HFFc6 (cell line): ENCODE measurements around the gene DDR1. TPM values are rescaled to one million over a fixed set of nuclear protein-coding genes. Genes with fewer than 3 reads are reported as not detected.

Experiments used
- DNase-seq: peaks from one replicate; pipeline ENCODE4 v3.0.0-alpha.2; 2018
- H3K27ac Mint-ChIP-seq: 2 replicates; pipeline ENCODE4 v1.8.0; 2020; ENCODE audit warnings: mild to moderate bottlenecking, mixed read lengths
- H3K27me3 Mint-ChIP-seq: 2 replicates; pipeline ENCODE4 v1.8.0; 2021; ENCODE audit warnings: mild to moderate bottlenecking, moderate library complexity, mixed read lengths; ENCODE audit not compliant: insufficient read depth
- H3K36me3 Mint-ChIP-seq: 2 replicates; pipeline ENCODE4 v1.8.0; 2021; ENCODE audit warnings: low read depth, mixed read lengths
- H3K4me1 Mint-ChIP-seq: 2 replicates; pipeline ENCODE4 v1.8.0; 2020; ENCODE audit warnings: low read depth, mixed read lengths
- H3K4me3 Mint-ChIP-seq: 2 replicates; pipeline ENCODE4 v1.8.0; 2020; ENCODE audit warnings: mild to moderate bottlenecking, moderate library complexity, mixed read lengths
- H3K9me3 Mint-ChIP-seq: 2 replicates; pipeline ENCODE4 v1.8.0; 2020; ENCODE audit warnings: mild to moderate bottlenecking, mixed read lengths
- CTCF ChIP-seq: fragments of 200-600 bp; sonication (generic); IDR thresholded peaks from 2 replicates; pipeline ENCODE4 v1.5.0; 2021; ENCODE audit warnings: antibody characterized with exemption, mild to moderate bottlenecking
- total RNA-seq, 6 experiments: library from RNA; stranded (reverse); fragmentation: NEBNext Ultra II Directional; extraction: Animal tissue kit (Norgen Biotek cat#: 25700); gene quantifications; 2 replicates in 1 of 6; 3 replicates in 5 of 6; pipeline ENCODE4 v1.2.3, GENCODE V29; 2021

DDR1 gene
- total RNA-seq, 6 experiments from 2014 or later, result 28.0 to 42.5 (median 31.6) TPM

- no peaks in the 10 kb centered on the region; the same call in none of the 2 replicates for H3K36me3 Mint-ChIP-seq
- no peaks in the 10 kb centered on the region for H3K27me3 Mint-ChIP-seq
- H3K4me1 Mint-ChIP-seq, result peaks cover 53% of the 10 kb centered on the region
- H3K27ac Mint-ChIP-seq, result peak overlapping the region; percentile 68
- H3K4me3 Mint-ChIP-seq, result peak overlapping the region; percentile 27
- H3K9me3 Mint-ChIP-seq, result no peaks in the 10 kb centered on the region
- DNase-seq, result peak; percentile 56
- TF ChIP-seq CTCF, result no peak
These were observed 3.8 kb downstream of the DDR1 start for GRCh38 chr6:30887901-30888815.

DNA sequence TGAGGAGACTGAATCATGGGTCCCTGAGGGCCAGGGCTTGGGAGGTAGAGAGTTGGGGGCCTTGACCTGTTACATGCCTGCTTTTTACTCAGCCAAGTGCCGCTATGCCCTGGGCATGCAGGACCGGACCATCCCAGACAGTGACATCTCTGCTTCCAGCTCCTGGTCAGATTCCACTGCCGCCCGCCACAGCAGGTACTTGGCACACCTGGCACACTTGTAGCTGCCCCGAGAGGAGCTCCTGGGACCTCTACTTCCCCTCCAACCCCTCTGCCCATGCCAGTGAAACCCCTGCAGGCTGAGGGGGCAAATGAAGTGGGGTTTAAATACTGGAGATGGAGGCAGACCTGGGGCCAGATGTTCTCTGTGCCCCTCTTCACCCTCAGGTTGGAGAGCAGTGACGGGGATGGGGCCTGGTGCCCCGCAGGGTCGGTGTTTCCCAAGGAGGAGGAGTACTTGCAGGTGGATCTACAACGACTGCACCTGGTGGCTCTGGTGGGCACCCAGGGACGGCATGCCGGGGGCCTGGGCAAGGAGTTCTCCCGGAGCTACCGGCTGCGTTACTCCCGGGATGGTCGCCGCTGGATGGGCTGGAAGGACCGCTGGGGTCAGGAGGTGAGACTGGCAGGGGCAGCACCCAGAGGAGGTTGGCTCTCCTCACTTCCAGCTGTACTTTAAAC, 4.6 kb downstream of the DDR1 start:
- no peak for TF ChIP-seq CTCF
- H3K4me1 Mint-ChIP-seq, result peaks cover 48% of the 10 kb centered on the region
- peaks cover under 1% of the 10 kb centered on the region; the same call in 1 of the 2 replicates for H3K27me3 Mint-ChIP-seq
- no peak for DNase-seq
- H3K4me3 Mint-ChIP-seq, result peak overlapping the region; percentile 27; the same call in 1 of the 2 replicates
- no peaks in the 10 kb centered on the region; the same call in none of the 2 replicates for H3K36me3 Mint-ChIP-seq
- peak overlapping the region; percentile 68 for H3K27ac Mint-ChIP-seq
- H3K9me3 Mint-ChIP-seq, result no peaks in the 10 kb centered on the region

GRCh38 chr6:30889496-30889885, 5.2 kb downstream of the DDR1 start:
- DNase-seq, result no peak
- H3K4me1 Mint-ChIP-seq, result peaks cover 48% of the 10 kb centered on the region
- no peak for TF ChIP-seq CTCF
- H3K27ac Mint-ChIP-seq, result no peak overlapping the region
- peaks cover 1% of the 10 kb centered on the region; the same call in 1 of the 2 replicates for H3K27me3 Mint-ChIP-seq
- no peaks in the 10 kb centered on the region for H3K9me3 Mint-ChIP-seq
- H3K36me3 Mint-ChIP-seq, result no peaks in the 10 kb centered on the region; the same call in none of the 2 replicates
- no peak overlapping the region for H3K4me3 Mint-ChIP-seq

- H3K9me3 Mint-ChIP-seq, result no peaks in the 10 kb centered on the region
- H3K27ac Mint-ChIP-seq, result no peak overlapping the region
- DNase-seq, result no peak
- peaks cover 45% of the 10 kb centered on the region for H3K4me1 Mint-ChIP-seq
- no peak for TF ChIP-seq CTCF
- H3K27me3 Mint-ChIP-seq, result peaks cover 1% of the 10 kb centered on the region; the same call in 1 of the 2 replicates
- H3K4me3 Mint-ChIP-seq, result no peak overlapping the region
- peaks cover 5% of the 10 kb centered on the region for H3K36me3 Mint-ChIP-seq
These were observed 5.8 kb downstream of the DDR1 start for GRCh38 chr6:30889921-30890645.
